Lower lobe of right lung (tissue), 2 donors: ENCODE measurements around the gene NTN5. TPM values are rescaled to one million over a fixed set of nuclear protein-coding genes. Genes with fewer than 3 reads are reported as not detected.
"Not testable (repeated sequence)": the region's sequence is repeated elsewhere in the genome, so short reads cannot be mapped to it uniquely, and the experiment has no call there.

Experiments
- ATAC-seq, 2 donors: fragments of 200-7000 bp; cut with Tn5 transposase; one replicate each; pipeline ENCODE4 v1.9.1; 2020 to 2022; ENCODE audit warnings: mild to moderate bottlenecking in 2 of 2, moderate library complexity in 2 of 2
- DNase-seq: peaks from one replicate; pipeline ENCODE4 v3.0.0-alpha.2; 2020
- H3K27ac ChIP-seq: fragments of 200-600 bp; one replicate; pipeline ENCODE4 v1.8.0; 2022
- H3K27me3 ChIP-seq: fragments of 200-600 bp; one replicate; pipeline ENCODE4 v1.8.0; 2022; ENCODE audit warnings: low read depth
- H3K36me3 ChIP-seq: fragments of 200-600 bp; one replicate; pipeline ENCODE4 v1.8.0; 2022; ENCODE audit warnings: mild to moderate bottlenecking
- H3K4me1 ChIP-seq: fragments of 200-600 bp; one replicate; pipeline ENCODE4 v1.8.0; 2022
- H3K4me3 ChIP-seq: fragments of 200-600 bp; one replicate; pipeline ENCODE4 v1.8.0; 2022; ENCODE audit warnings: mild to moderate bottlenecking
- H3K9me3 ChIP-seq: fragments of 200-600 bp; one replicate; pipeline ENCODE4 v1.8.0; 2022
- CTCF ChIP-seq: fragments of 200-600 bp; IDR thresholded peaks from one replicate; pipeline ENCODE4 v1.8.0; 2022; ENCODE audit warnings: antibody characterized with exemption, mild to moderate bottlenecking
- intact Hi-C: fragments of 100-400 bp; cut with DNase I; formaldehyde crosslinking; loops from one replicate; pipeline ENCODE4 v1.11.0; 2022
- total RNA-seq: library from RNA; stranded (reverse); fragmentation: NEBNext Ultra II Directional; extraction: Animal tissue kit (Norgen Biotek cat#: 25700); gene quantifications from one replicate; pipeline ENCODE4 v1.2.1, GENCODE V29; 2021
- donor health status: DM: no; HTN: yes; CAD: no; lungs with severe emphysema.

Gene NTN5
- total RNA-seq, 1 donor from 2014 or later = 0.24 TPM

GRCh38 chr19:48663667-48664066 lies 9.2 kb downstream of the NTN5 start:
- no peak overlapping the region for H3K27ac ChIP-seq
- no peak for TF ChIP-seq CTCF
- H3K36me3 ChIP-seq = no peaks in the 10 kb centered on the region
- H3K4me3 ChIP-seq = no peak overlapping the region
- no peak for DNase-seq
- peaks cover 13% of the 10 kb centered on the region for H3K4me1 ChIP-seq
- ATAC-seq = no peak
- no peaks in the 10 kb centered on the region for H3K9me3 ChIP-seq
- intact Hi-C loops = no loop called here
- no peaks in the 10 kb centered on the region for H3K27me3 ChIP-seq

- no peak for TF ChIP-seq CTCF
- Histone ChIP-seq H3K4me1 (peaks cover 13% of the 10 kb centered on the region), H3K27me3 (no peaks in the 10 kb centered on the region), H3K36me3 (no peaks in the 10 kb centered on the region), H3K9me3 (no peaks in the 10 kb centered on the region), H3K27ac (peak overlapping the region; percentile 61), H3K4me3 (no peak overlapping the region)
- DNase-seq (no peak), ATAC-seq (no peak)
- intact Hi-C loops = no loop called here
Measured at GRCh38 chr19:48661711-48662090, 11.1 kb downstream of the NTN5 start.

- DNase-seq (peak; percentile 90), ATAC-seq (peak; percentile 91 to 94)
- Histone ChIP-seq H3K4me1 (peaks cover 13% of the 10 kb centered on the region), H3K4me3 (peak overlapping the region; percentile 10), H3K27ac (peak overlapping the region; percentile 61), H3K27me3 (no peaks in the 10 kb centered on the region), H3K9me3 (no peaks in the 10 kb centered on the region), H3K36me3 (no peaks in the 10 kb centered on the region)
- TF ChIP-seq CTCF = no peak
- intact Hi-C loops = no loop called here
Measured at GRCh38 chr19:48660852-48661710, 11.7 kb downstream of the NTN5 start.

- TF ChIP-seq CTCF = no peak
- Histone ChIP-seq H3K36me3 (no peaks in the 10 kb centered on the region), H3K27me3 (no peaks in the 10 kb centered on the region), H3K4me3 (no peak overlapping the region), H3K9me3 (no peaks in the 10 kb centered on the region), H3K4me1 (peaks cover 13% of the 10 kb centered on the region), H3K27ac (no peak overlapping the region)
- ATAC-seq = peak; percentile 76 to 89
- DNase-seq = peak; percentile 57
- intact Hi-C loops = no loop called here
Measured at GRCh38 chr19:48659768-48660167, 13.0 kb downstream of the NTN5 start.

GRCh38 chr19:48658483-48658882 lies 14.3 kb downstream of the NTN5 start:
- TF ChIP-seq CTCF = no peak
- Histone ChIP-seq H3K9me3 (no peaks in the 10 kb centered on the region), H3K27me3 (no peaks in the 10 kb centered on the region), H3K4me1 (peaks cover 13% of the 10 kb centered on the region), H3K4me3 (no peak overlapping the region), H3K36me3 (no peaks in the 10 kb centered on the region), H3K27ac (no peak overlapping the region)
- ATAC-seq = no peak
- intact Hi-C loops = no loop called here
- no peak for DNase-seq

GRCh38 chr19:48657828-48658227 lies 15.0 kb downstream of the NTN5 start:
- DNase-seq, H3K36me3 ChIP-seq, H3K4me3 ChIP-seq, intact Hi-C loops, H3K9me3 ChIP-seq, H3K27ac ChIP-seq, ATAC-seq, H3K27me3 ChIP-seq: not testable (repeated sequence)
- peaks cover 13% of the 10 kb centered on the region for H3K4me1 ChIP-seq
